HepG2 (cell line): ENCODE measurements around the gene POC1A. TPM values are rescaled to one million over a fixed set of nuclear protein-coding genes. Genes with fewer than 3 reads are reported as not detected.
A peak's percentile ranks its signal among the peaks of the same experiment; 100 is the strongest.

Experiments used
- AFF4 ChIP-seq: sonication (generic); formaldehyde crosslinking; IDR thresholded peaks from 2 replicates; pipeline ENCODE4 v1.4.0; 2020; ENCODE audit warnings: missing genetic modification reagents
- FOSL1 ChIP-seq: sonication (generic); formaldehyde crosslinking; IDR thresholded peaks from 2 replicates; pipeline ENCODE4 v1.9.0; 2021; ENCODE audit warnings: missing genetic modification reagents, borderline replicate concordance
- GMEB2 ChIP-seq: IDR thresholded peaks from 2 replicates; pipeline ENCODE4 v1.6.1; 2016; ENCODE audit warnings: missing biosample characterization, missing genetic modification reagents, low read depth
- IKZF5 ChIP-seq: IDR thresholded peaks from 2 replicates; pipeline ENCODE4 v1.6.1; 2018; ENCODE audit warnings: missing genetic modification reagents, mild to moderate bottlenecking, missing compliant biosample characterization
- MIXL1 ChIP-seq: IDR thresholded peaks from 2 replicates; pipeline ENCODE4 v1.6.1; 2016
- MYPOP ChIP-seq: sonication (generic); formaldehyde crosslinking; IDR thresholded peaks from 2 replicates; pipeline ENCODE4 v1.8.1; 2023; ENCODE audit warnings: mild to moderate bottlenecking, moderate library complexity, missing genetic modification reagents
- NR2F2 ChIP-seq: IDR thresholded peaks from 2 replicates; pipeline ENCODE4 v1.6.1; 2012; ENCODE audit warnings: low read depth, inconsistent platforms, borderline replicate concordance
- POLR2A ChIP-seq, 2 experiments: IDR thresholded peaks; 2 replicates each; pipeline ENCODE4 v1.6.1; 2011; ENCODE audit warnings: low read depth in 2 of 2, low read length in 2 of 2, mild to moderate bottlenecking in 1 of 2, moderate library complexity in 1 of 2; ENCODE audit not compliant: insufficient read depth in 1 of 2
- PRMT3 ChIP-seq: sonication (generic); formaldehyde crosslinking; IDR thresholded peaks from 2 replicates; pipeline ENCODE4 v1.8.1; 2022; ENCODE audit warnings: low read depth, mild to moderate bottlenecking, moderate library complexity, missing genetic modification reagents, borderline replicate concordance
- RELA ChIP-seq: sonication (generic); formaldehyde crosslinking; IDR thresholded peaks from 2 replicates; pipeline ENCODE4 v1.4.0; 2020; ENCODE audit warnings: missing genetic modification reagents
- SOX6 ChIP-seq, 2 experiments: fragments of 450-650 bp in 1 of 2; sonication (generic) in 1 of 2; formaldehyde crosslinking in 1 of 2; IDR thresholded peaks; 2 replicates each; pipeline versions ENCODE4 v1.4.0 to v1.6.1; 2017 to 2020; ENCODE audit warnings: antibody characterized with exemption in 1 of 2, mild to moderate bottlenecking in 1 of 2, missing genetic modification reagents in 1 of 2
- TCF12 ChIP-seq, 2 experiments: fragments of 450-650 bp in 1 of 2; sonication (generic) in 1 of 2; formaldehyde crosslinking in 1 of 2; IDR thresholded peaks; 2 replicates each; pipeline versions ENCODE4 v1.6.1 to v1.8.0; 2017 to 2022; ENCODE audit warnings: antibody characterized with exemption in 1 of 2, mild to moderate bottlenecking in 1 of 2, missing genetic modification reagents in 1 of 2, moderate library complexity in 1 of 2
- YEATS2 ChIP-seq: sonication (generic); formaldehyde crosslinking; IDR thresholded peaks from 2 replicates; pipeline ENCODE4 v1.4.0; 2020; ENCODE audit warnings: missing genetic modification reagents, borderline replicate concordance
- ZFAT ChIP-seq: sonication (generic); formaldehyde crosslinking; conservative IDR thresholded peaks from 2 replicates; pipeline ENCODE4 v1.8.1; 2023; ENCODE audit warnings: missing genetic modification reagents, inconsistent platforms
- ZFP36 ChIP-seq: fragments of 150-350 bp; IDR thresholded peaks from 2 replicates; pipeline ENCODE4 v1.6.1; 2018; ENCODE audit warnings: borderline replicate concordance, low read length, low read depth; ENCODE audit not compliant: partially characterized antibody
- ZMYM3 ChIP-seq: sonication (generic); formaldehyde crosslinking; IDR thresholded peaks from 2 replicates; pipeline ENCODE4 v1.5.1; 2020; ENCODE audit warnings: mild to moderate bottlenecking, missing genetic modification reagents
- ZMYM4 ChIP-seq: sonication (generic); formaldehyde crosslinking; IDR thresholded peaks from 2 replicates; pipeline ENCODE4 v1.8.1; 2023; ENCODE audit warnings: mild to moderate bottlenecking, missing genetic modification reagents
- ZNF333 ChIP-seq: sonication (generic); formaldehyde crosslinking; IDR thresholded peaks from 2 replicates; pipeline ENCODE4 v1.4.0; 2020; ENCODE audit warnings: mild to moderate bottlenecking, missing genetic modification reagents, borderline replicate concordance
- ZNF792 ChIP-seq: IDR thresholded peaks from 2 replicates; pipeline ENCODE4 v1.6.1; 2016
- ZSCAN22 ChIP-seq: sonication (generic); formaldehyde crosslinking; IDR thresholded peaks from 2 replicates; pipeline ENCODE4 v1.4.0; 2020; ENCODE audit warnings: mild to moderate bottlenecking, missing genetic modification reagents
- ZSCAN9 ChIP-seq: IDR thresholded peaks from 2 replicates; pipeline ENCODE4 v1.6.1; 2016; ENCODE audit warnings: borderline replicate concordance
- polyA plus RNA-seq, 8 experiments: library from polyadenylated mRNA; depleted of rRNA in 3 of 8; stranded (reverse) in 7 of 8; unstranded in 1 of 8; fragments of >200 nt; fragmentation: Illumina TruSeq in 4 of 8; extraction: Trizol in 4 of 8; gene quantifications; 2 replicates each; pipeline versions ENCODE4 v1.2.1 to v1.2.3, GENCODE V29; 2011 to 2016; ENCODE audit warnings: low read depth in 4 of 8, missing spikeins in 1 of 8, mixed read lengths in 1 of 8; ENCODE audit not compliant: insufficient read depth in 1 of 8
- total RNA-seq, 5 experiments: library from RNA; depleted of rRNA; stranded (reverse); fragments of >200 nt; fragmentation: Illumina TruSeq; extraction: Trizol; gene quantifications; 2 replicates each; pipeline ENCODE4 v1.2.3, GENCODE V29; 2016; ENCODE audit warnings: low read depth in 1 of 5

POC1A gene
- total and polyA plus RNA-seq, 2 of the 13 experiments (the other 11 are each of a cell fraction or from before 2014, with no cell fraction given) = 14.6 to 20.0 TPM

GRCh38 chr3:52080830-52081719 lies 73.1 kb downstream of the POC1A start (continued):
- TF ChIP-seq ZMYM3 (CRISPR knock-in tag) (peak; percentile 5; the same call in 1 of the 2 replicates), AFF4 (CRISPR knock-in tag) (no peak), ZMYM4 (CRISPR knock-in tag) (peak; percentile 63), RELA (CRISPR knock-in tag) (no peak), SOX6 (IDR thresholded peaks at IDR 0.05) (no peak), SOX6 (CRISPR knock-in tag; IDR thresholded peaks at IDR 0.05) (peak; percentile 91), ZSCAN9 (CRISPR knock-in tag) (peak; percentile 57), POLR2A (IDR thresholded peaks at IDR 0.05; ENCODE audit: insufficient read depth in 1 of 2, low read depth in 2 of 2, low read length in 2 of 2) (no peak), GMEB2 (CRISPR knock-in tag) (no peak), ZSCAN22 (CRISPR knock-in tag) (no peak; the same call in 1 of the 2 replicates), ZFAT (no peak), IKZF5 (CRISPR knock-in tag) (peak; percentile 68), ZFP36 (no peak), ZNF792 (CRISPR knock-in tag) (peak; percentile 78), MYPOP (CRISPR knock-in tag) (peak; percentile 66; the same call in 1 of the 2 replicates), NR2F2 (peak; percentile 89), PRMT3 (no peak), MIXL1 (CRISPR knock-in tag) (no peak; the same call in none of the 2 replicates), TCF12 (IDR thresholded peaks at IDR 0.05) (no peak), TCF12 (CRISPR knock-in tag; IDR thresholded peaks at IDR 0.05) (no peak), YEATS2 (CRISPR knock-in tag) (no peak), ZNF333 (CRISPR knock-in tag) (no peak), FOSL1 (CRISPR knock-in tag) (no peak)
